GM19328 (cell line): Measurements from ENCODE around the gene CYBC1.

Experiments used
- ATAC-seq: cut with Tn5 transposase; IDR thresholded peaks from one replicate; pipeline ENCODE4 v1.9.1; 2021; ENCODE audit warnings: mild to moderate bottlenecking, moderate library complexity; ENCODE audit not compliant: unreplicated experiment

The CYBC1 gene

GRCh38 chr17:82449131-82449882 lies 1.2 kb downstream of the CYBC1 start:
- no peak for ATAC-seq

GRCh38 chr17:82447876-82448275 lies 2.7 kb downstream of the CYBC1 start:
- no peak for ATAC-seq

GRCh38 chr17:82446649-82447048 lies 3.9 kb downstream of the CYBC1 start:
- ATAC-seq = no peak

- ATAC-seq = no peak
Observed at GRCh38 chr17:82446124-82446523, 4.4 kb downstream of the CYBC1 start.

- no peak for ATAC-seq
Observed at GRCh38 chr17:82445542-82445941, 5.0 kb downstream of the CYBC1 start.

GRCh38 chr17:82444941-82445521 lies 5.5 kb downstream of the CYBC1 start:
- ATAC-seq = no peak

GRCh38 chr17:82444284-82444893 lies 6.2 kb downstream of the CYBC1 start:
- ATAC-seq = no peak

- no peak for ATAC-seq
Observed at GRCh38 chr17:82443465-82444283, 6.9 kb downstream of the CYBC1 start.

GRCh38 chr17:82442643-82443464 lies 7.7 kb downstream of the CYBC1 start:
- no peak for ATAC-seq

- ATAC-seq = no peak
Observed at GRCh38 chr17:82441691-82442487, 8.7 kb downstream of the CYBC1 start.

GRCh38 chr17:82440991-82441627 lies 9.4 kb downstream of the CYBC1 start:
- ATAC-seq = no peak

- no peak for ATAC-seq
Observed at GRCh38 chr17:82440469-82440981, 10.0 kb downstream of the CYBC1 start.

- ATAC-seq = no peak
Observed at GRCh38 chr17:82439829-82440365, 10.7 kb downstream of the CYBC1 start.

- no peak for ATAC-seq
Observed at GRCh38 chr17:82439194-82439828, 11.2 kb downstream of the CYBC1 start.

- ATAC-seq = no peak
Observed at GRCh38 chr17:82438401-82439193, 12.0 kb downstream of the CYBC1 start.

GRCh38 chr17:82437325-82437668 lies 13.3 kb downstream of the CYBC1 start:
- no peak for ATAC-seq

- no peak for ATAC-seq
Observed at GRCh38 chr17:82436601-82437324, 13.8 kb downstream of the CYBC1 start.
